HEK293 (cell line): ENCODE measurements around the gene TEPSIN.

Experiments
- CTCF ChIA-PET: fragments of 350-600 bp; formaldehyde crosslinking; extraction: SDS; loops from one replicate; lab custom pipeline; 2021; ENCODE audit warnings: antibody characterized with exemption; lab: Yijun Ruan, JAX
- POLR2A ChIA-PET: fragments of 300-600 bp; formaldehyde crosslinking; extraction: SDS; loops from one replicate; lab custom pipeline; 2020; ENCODE audit warnings: antibody characterized with exemption, inconsistent platforms; lab: Yijun Ruan, JAX
- H3K27ac ChIP-seq: fragments of 200-500 bp; sonication (Bioruptor generic); 2 replicates; pipeline ENCODE4 v1.5.1; 2014; ENCODE audit warnings: low read depth, low read length, control low read depth, inconsistent platforms; ENCODE audit errors: extremely low read depth
- H3K36me3 ChIP-seq, 2 experiments: fragments of 200-500 bp in 1 of 2; sonication (Bioruptor generic) in 1 of 2; 1 replicate in 1 of 2; 2 replicates in 1 of 2; pipeline ENCODE4 v1.5.1; 2014 to 2017; ENCODE audit warnings: inconsistent platforms in 2 of 2, low read length in 2 of 2; ENCODE audit not compliant: control insufficient read depth in 2 of 2, insufficient read depth in 1 of 2
- H3K4me1 ChIP-seq: fragments of 200-500 bp; sonication (Bioruptor generic); 2 replicates; pipeline ENCODE4 v1.5.1; 2014; ENCODE audit warnings: mild to moderate bottlenecking, low read length, inconsistent platforms; ENCODE audit not compliant: control insufficient read depth, insufficient read depth
- H3K4me3 ChIP-seq: 2 replicates; pipeline ENCODE4 v1.5.1; 2011; ENCODE audit warnings: low read depth, mild to moderate bottlenecking, control low read depth, low read length, moderate library complexity
- H3K9me3 ChIP-seq: fragments of 200-500 bp; sonication (Bioruptor generic); 2 replicates; pipeline ENCODE4 v1.5.1; 2014; ENCODE audit warnings: low read depth, low read length, inconsistent platforms; ENCODE audit not compliant: control insufficient read depth, insufficient read depth
- GLIS2 ChIP-seq: fragments of 450-650 bp; formaldehyde crosslinking; IDR thresholded peaks from 2 replicates; pipeline ENCODE4 v1.5.1; 2016; ENCODE audit warnings: missing biosample characterization, missing genetic modification characterization
- HOXA7 ChIP-seq: sonication (generic); formaldehyde crosslinking; IDR thresholded peaks from 2 replicates; pipeline ENCODE4 v1.8.1; 2022; ENCODE audit warnings: missing genetic modification reagents, borderline replicate concordance
- HOXC10 ChIP-seq: sonication (generic); formaldehyde crosslinking; IDR thresholded peaks from 2 replicates; pipeline ENCODE4 v1.8.1; 2023; ENCODE audit warnings: mild to moderate bottlenecking, missing genetic modification reagents
- ZBTB8A ChIP-seq: fragments of 450-650 bp; formaldehyde crosslinking; IDR thresholded peaks from 2 replicates; pipeline ENCODE4 v1.5.1; 2016; ENCODE audit warnings: missing biosample characterization, missing genetic modification characterization
- ZNF366 ChIP-seq: fragments of 450-650 bp; formaldehyde crosslinking; conservative IDR thresholded peaks from 2 replicates; pipeline ENCODE4 v1.5.1; 2016; ENCODE audit warnings: missing biosample characterization, missing genetic modification characterization
- ZNF404 ChIP-seq: fragments of 450-650 bp; formaldehyde crosslinking; IDR thresholded peaks from 2 replicates; pipeline ENCODE4 v1.5.1; 2017; ENCODE audit warnings: missing biosample characterization, missing genetic modification characterization
- ZNF549 ChIP-seq: fragments of 450-650 bp; IDR thresholded peaks from 2 replicates; pipeline ENCODE4 v1.5.1; 2018; ENCODE audit warnings: missing biosample characterization, missing genetic modification characterization, mild to moderate bottlenecking, inconsistent platforms, moderate library complexity
- ZNF555 ChIP-seq: fragments of 450-650 bp; formaldehyde crosslinking; conservative IDR thresholded peaks from 2 replicates; pipeline ENCODE4 v1.5.1; 2017; ENCODE audit warnings: missing biosample characterization, mild to moderate bottlenecking, missing genetic modification characterization, inconsistent platforms
- ZNF585B ChIP-seq: fragments of 450-650 bp; formaldehyde crosslinking; IDR thresholded peaks from 2 replicates; pipeline ENCODE4 v1.5.1; 2016; ENCODE audit warnings: missing biosample characterization, missing genetic modification characterization
- ZNF624 ChIP-seq: fragments of 450-650 bp; formaldehyde crosslinking; IDR thresholded peaks from 2 replicates; pipeline ENCODE4 v1.5.1; 2017; ENCODE audit warnings: missing biosample characterization, missing genetic modification characterization
- ZNF791 ChIP-seq: fragments of 450-650 bp; formaldehyde crosslinking; IDR thresholded peaks from 2 replicates; pipeline ENCODE4 v1.5.1; 2016; ENCODE audit warnings: missing biosample characterization, missing genetic modification characterization
- TF ChIP-seq, protein P1 (sequence below): fragments of 450-650 bp; formaldehyde crosslinking; IDR thresholded peaks from 2 replicates; pipeline ENCODE4 v1.5.1; 2016; ENCODE audit warnings: missing biosample characterization, missing genetic modification characterization, low read depth
- TF ChIP-seq, protein P2 (sequence below): fragments of 450-650 bp; formaldehyde crosslinking; IDR thresholded peaks from 2 replicates; pipeline ENCODE4 v1.5.1; 2017; ENCODE audit warnings: missing biosample characterization, missing genetic modification characterization
- TF ChIP-seq, protein P3 (sequence below): fragments of 450-650 bp; formaldehyde crosslinking; IDR thresholded peaks from 2 replicates; pipeline ENCODE4 v1.5.1; 2016; ENCODE audit warnings: missing biosample characterization, missing genetic modification characterization

Gene TEPSIN

DNA sequence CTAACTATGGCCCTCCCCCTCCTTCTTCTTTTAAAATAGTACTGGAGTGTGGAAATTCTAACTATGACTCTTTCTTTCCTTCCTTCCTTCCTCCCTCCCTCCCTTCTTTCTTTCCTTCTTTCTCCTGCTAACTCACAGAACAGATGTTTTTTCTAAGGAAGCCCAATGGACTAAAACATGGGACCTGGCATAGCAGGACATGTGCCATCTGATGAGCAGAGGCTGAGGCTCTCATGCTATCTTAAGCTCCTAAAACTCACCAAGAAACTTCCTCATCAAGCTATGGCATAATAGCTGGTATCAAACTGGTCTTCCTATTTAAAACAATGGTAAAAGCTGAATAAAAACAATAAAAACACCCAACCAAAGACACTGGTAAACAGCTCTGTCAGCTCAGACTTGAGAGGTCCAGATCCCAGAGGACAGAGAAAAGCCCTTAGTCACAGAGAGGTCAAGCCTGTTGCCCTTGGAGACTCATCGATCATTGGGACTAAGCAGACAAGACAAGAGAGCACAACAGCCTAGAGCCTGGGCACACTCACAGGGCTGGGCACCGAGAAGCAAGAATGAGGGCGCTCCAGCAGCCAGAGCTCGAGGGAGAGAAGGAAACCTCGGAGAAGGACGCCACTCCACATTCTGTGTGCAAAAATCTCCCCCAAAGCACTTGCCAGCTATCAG is 28.7 kb upstream of the TEPSIN start:
- H3K9me3 ChIP-seq, result no peaks in the 10 kb centered on the region
- ChIA-PET POLR2A (no interaction called here), CTCF (interaction anchor here (0.6 to 0.9 kb wide), 4 partner anchors 11 to 23 kb away, joined by 3 to 4 read pairs (median 4); no protein-coding TSS in a partner anchor)
- TF ChIP-seq ZNF366 (tag by site-specific recombination), result peak; percentile 39; the same call in 1 of the 2 replicates
- no peak for TF ChIP-seq ZNF555 (tag by site-specific recombination)
- H3K4me3 ChIP-seq, result no peak overlapping the region
- no peaks in the 10 kb centered on the region for H3K4me1 ChIP-seq
- no peak overlapping the region for H3K27ac ChIP-seq
- H3K36me3 ChIP-seq, result peaks cover 22 to 86% of the 10 kb centered on the region in 2 experiments

DNA sequence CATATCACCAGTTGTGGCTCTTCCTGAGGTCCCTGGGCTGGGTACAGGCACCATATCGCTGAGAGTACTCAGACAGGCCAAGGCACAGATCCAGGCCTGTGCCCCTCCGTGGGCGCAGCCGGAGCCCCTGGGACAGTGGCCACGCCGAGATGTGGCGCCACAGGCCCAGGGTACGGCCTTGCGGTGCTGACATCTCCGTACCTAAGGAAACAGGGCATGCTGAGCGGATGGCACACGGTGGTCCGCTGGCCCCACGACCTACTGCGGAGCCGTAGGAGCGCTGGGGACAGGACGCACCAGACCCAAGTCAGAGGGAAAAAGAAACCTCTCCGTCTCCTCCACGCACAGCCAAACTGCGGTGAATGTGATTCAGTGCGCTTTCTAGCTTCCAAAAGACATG is 26.7 kb upstream of the TEPSIN start:
- Histone ChIP-seq H3K4me1 (no peaks in the 10 kb centered on the region), H3K36me3 (peaks cover 22 to 91% of the 10 kb centered on the region in 2 experiments), H3K9me3 (no peaks in the 10 kb centered on the region), H3K27ac (no peak overlapping the region), H3K4me3 (no peak overlapping the region)
- ChIA-PET POLR2A (no interaction called here), CTCF (no interaction called here)
- TF ChIP-seq, protein P1, sequence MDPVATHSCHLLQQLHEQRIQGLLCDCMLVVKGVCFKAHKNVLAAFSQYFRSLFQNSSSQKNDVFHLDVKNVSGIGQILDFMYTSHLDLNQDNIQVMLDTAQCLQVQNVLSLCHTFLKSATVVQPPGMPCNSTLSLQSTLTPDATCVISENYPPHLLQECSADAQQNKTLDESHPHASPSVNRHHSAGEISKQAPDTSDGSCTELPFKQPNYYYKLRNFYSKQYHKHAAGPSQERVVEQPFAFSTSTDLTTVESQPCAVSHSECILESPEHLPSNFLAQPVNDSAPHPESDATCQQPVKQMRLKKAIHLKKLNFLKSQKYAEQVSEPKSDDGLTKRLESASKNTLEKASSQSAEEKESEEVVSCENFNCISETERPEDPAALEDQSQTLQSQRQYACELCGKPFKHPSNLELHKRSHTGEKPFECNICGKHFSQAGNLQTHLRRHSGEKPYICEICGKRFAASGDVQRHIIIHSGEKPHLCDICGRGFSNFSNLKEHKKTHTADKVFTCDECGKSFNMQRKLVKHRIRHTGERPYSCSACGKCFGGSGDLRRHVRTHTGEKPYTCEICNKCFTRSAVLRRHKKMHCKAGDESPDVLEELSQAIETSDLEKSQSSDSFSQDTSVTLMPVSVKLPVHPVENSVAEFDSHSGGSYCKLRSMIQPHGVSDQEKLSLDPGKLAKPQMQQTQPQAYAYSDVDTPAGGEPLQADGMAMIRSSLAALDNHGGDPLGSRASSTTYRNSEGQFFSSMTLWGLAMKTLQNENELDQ (tag by site-specific recombination), result no peak
- TF ChIP-seq HOXC10 (CRISPR knock-in tag) (no peak), HOXA7 (CRISPR knock-in tag) (no peak), ZNF624 (tag by site-specific recombination) (no peak), ZNF404 (tag by site-specific recombination) (no peak), ZNF585B (tag by site-specific recombination) (no peak), ZNF791 (tag by site-specific recombination) (no peak), GLIS2 (tag by site-specific recombination) (no peak), ZBTB8A (tag by site-specific recombination) (no peak), ZNF549 (no peak)
- TF ChIP-seq, protein P2, sequence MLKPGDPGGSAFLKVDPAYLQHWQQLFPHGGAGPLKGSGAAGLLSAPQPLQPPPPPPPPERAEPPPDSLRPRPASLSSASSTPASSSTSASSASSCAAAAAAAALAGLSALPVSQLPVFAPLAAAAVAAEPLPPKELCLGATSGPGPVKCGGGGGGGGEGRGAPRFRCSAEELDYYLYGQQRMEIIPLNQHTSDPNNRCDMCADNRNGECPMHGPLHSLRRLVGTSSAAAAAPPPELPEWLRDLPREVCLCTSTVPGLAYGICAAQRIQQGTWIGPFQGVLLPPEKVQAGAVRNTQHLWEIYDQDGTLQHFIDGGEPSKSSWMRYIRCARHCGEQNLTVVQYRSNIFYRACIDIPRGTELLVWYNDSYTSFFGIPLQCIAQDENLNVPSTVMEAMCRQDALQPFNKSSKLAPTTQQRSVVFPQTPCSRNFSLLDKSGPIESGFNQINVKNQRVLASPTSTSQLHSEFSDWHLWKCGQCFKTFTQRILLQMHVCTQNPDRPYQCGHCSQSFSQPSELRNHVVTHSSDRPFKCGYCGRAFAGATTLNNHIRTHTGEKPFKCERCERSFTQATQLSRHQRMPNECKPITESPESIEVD (tag by site-specific recombination), result no peak
- TF ChIP-seq, protein P3, sequence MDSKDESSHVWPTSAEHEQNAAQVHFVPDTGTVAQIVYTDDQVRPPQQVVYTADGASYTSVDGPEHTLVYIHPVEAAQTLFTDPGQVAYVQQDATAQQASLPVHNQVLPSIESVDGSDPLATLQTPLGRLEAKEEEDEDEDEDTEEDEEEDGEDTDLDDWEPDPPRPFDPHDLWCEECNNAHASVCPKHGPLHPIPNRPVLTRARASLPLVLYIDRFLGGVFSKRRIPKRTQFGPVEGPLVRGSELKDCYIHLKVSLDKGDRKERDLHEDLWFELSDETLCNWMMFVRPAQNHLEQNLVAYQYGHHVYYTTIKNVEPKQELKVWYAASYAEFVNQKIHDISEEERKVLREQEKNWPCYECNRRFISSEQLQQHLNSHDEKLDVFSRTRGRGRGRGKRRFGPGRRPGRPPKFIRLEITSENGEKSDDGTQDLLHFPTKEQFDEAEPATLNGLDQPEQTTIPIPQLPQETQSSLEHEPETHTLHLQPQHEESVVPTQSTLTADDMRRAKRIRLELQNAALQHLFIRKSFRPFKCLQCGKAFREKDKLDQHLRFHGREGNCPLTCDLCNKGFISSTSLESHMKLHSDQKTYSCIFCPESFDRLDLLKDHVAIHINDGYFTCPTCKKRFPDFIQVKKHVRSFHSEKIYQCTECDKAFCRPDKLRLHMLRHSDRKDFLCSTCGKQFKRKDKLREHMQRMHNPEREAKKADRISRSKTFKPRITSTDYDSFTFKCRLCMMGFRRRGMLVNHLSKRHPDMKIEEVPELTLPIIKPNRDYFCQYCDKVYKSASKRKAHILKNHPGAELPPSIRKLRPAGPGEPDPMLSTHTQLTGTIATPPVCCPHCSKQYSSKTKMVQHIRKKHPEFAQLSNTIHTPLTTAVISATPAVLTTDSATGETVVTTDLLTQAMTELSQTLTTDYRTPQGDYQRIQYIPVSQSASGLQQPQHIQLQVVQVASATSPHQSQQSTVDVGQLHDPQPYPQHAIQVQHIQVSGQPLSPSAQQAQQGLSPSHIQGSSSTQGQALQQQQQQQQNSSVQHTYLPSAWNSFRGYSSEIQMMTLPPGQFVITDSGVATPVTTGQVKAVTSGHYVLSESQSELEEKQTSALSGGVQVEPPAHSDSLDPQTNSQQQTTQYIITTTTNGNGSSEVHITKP (tag by site-specific recombination), result no peak
